GM23248 (cell line): ENCODE data around the gene MIS12.

Experiments
- EZH2 ChIP-seq: fragments of 200-600 bp; sonication (generic); IDR thresholded peaks from 2 replicates; pipeline ENCODE4 v1.6.1; 2018; ENCODE audit warnings: antibody characterized with exemption, mild to moderate bottlenecking; ENCODE audit not compliant: insufficient read depth, poor library complexity, severe bottlenecking
- EZH2phosphoT487 ChIP-seq: fragments of 200-600 bp; sonication (generic); IDR thresholded peaks from 2 replicates; pipeline ENCODE4 v1.6.1; 2018; ENCODE audit warnings: antibody characterized with exemption, moderate library complexity, mild to moderate bottlenecking, low read depth; ENCODE audit not compliant: insufficient read depth

- no peak for TF ChIP-seq EZH2phosphoT487
- no peak for TF ChIP-seq EZH2
Measured at GRCh38 chr17:5473906-5474305, 12.5 kb upstream of the MIS12 start.
